NCI-H82 (cell line): ENCODE results near the gene OGFOD2.
A peak's percentile ranks its signal among the peaks of the same experiment; 100 is the strongest.
"Not testable (repeated sequence)": the region's sequence is repeated elsewhere in the genome, so short reads cannot be mapped to it uniquely, and the experiment has no call there.

Experiments
- DNase-seq: peaks from one replicate; lab custom pipeline; 2025; lab: John Stamatoyannopoulos, UW

OGFOD2 gene

GRCh38 chr12:122974892-122975789 lies at the start of gene OGFOD2:
TSS of gene OGFOD2 (plus strand) at chr12:122975244. CDS start at chr12:122975252, 8 bp downstream.
- DNase-seq, result peak; percentile 97

- peak; percentile 94 for DNase-seq
Observed at GRCh38 chr12:122927756-122928403, 47.2 kb upstream of the OGFOD2 start.

DNA sequence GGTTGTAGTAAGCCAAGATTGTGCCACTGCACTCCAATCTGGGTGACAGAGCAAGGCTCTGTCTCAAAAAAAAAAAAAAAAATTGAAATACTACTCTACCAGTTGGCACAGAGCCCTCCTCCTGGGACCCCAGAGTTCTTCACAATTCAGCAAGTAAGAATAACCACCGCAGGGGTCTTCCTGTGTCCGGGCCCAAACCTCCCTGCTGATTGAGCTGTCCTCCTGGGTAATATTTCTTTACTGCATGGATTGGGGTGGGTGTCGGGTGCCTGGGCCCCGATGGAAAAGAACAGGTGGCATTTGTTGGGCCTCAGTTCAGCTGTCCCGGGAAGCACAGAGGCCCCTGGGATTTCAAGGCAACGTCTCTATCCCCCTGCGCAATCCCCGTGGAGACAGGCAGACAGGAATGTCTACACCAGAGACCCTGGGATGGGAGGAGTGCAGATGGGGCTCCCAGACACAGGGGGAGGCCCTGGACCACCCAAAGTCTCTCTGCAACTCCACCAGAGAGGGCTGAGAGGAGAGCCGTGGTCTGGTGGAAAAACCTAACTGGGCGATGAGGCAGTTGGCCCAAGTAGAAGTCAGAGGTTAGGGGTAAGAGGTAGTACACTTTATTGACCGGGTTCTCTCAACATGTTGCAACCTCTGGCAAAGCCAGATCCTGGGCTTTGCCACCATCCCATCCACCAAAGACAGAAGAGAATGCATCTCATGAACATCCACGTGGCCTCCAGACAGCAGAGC lies 46.5 kb upstream of the OGFOD2 start:
- peak; percentile 34 for DNase-seq

- DNase-seq, result no peak
Observed at GRCh38 chr12:122929148-122929538, 45.9 kb upstream of the OGFOD2 start.

DNA sequence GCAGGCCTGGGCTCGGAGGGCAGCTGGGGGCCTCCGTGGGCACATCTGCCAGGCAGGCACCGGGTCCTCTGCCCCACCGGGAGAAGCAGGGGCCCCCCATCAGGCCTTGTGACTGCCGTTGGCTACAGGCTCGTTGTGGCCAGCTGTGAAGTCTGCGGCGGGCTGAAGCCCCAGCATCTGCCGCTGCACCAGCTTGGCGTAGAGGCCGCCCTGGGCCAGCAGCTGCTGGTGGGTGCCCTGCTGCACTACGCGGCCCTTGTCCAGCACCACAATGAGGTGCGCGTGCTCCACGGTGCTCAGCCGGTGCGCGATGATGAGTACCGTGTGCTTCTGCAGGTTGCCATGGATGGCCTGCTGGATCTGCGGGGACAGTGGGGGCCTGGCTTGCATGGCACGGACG lies 45.2 kb upstream of the OGFOD2 start:
- DNase-seq, result no peak

GRCh38 chr12:122932207-122932606 lies 42.8 kb upstream of the OGFOD2 start:
- no peak for DNase-seq

DNA sequence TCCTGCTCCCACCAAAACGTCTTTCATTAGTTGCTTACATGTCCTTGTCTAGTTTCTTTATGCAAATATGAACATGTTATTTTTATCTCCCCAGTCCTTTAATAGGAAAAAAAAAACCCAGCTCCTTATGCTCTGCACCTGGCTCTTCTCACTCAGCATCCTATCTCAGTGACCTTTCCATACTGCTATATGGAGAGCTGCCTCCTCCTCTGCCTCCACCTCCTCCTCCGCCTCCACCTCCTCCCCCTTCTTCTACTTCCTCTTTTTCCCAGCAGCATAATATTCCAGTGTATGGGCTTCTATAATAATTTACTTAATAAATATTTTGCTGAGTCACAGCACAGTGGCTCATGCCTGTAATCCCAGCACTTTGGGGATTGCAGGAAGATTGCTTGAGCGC lies 40.3 kb upstream of the OGFOD2 start:
- no peak for DNase-seq

GRCh38 chr12:122935318-122935717 lies 39.7 kb upstream of the OGFOD2 start:
- no peak for DNase-seq

- no peak for DNase-seq
Observed at GRCh38 chr12:122937622-122938091, 37.4 kb upstream of the OGFOD2 start.

- no peak for DNase-seq
Observed at GRCh38 chr12:122939125-122939524, 35.9 kb upstream of the OGFOD2 start.

- DNase-seq, result not testable (repeated sequence)
Observed at GRCh38 chr12:122941351-122941750, 33.7 kb upstream of the OGFOD2 start.

DNA sequence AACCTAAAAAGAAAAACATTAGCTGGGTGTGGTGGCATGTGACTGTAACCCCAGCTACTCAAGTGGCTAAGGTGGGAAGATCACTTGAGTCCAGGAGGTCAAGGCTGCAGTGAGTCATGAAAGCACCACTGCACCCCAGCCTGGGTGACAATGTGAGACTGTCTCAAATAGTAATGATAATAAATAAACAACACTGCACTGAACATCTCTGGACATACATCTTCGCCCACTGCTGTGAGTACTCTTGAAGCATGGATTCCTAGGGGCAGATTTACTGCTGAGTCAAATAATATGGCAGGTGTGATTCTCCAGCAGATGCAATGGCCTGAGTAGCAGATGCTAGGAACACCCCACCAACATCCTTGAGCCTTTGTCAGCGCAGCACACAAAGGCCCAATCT lies 32.4 kb upstream of the OGFOD2 start:
- DNase-seq, result no peak

DNA sequence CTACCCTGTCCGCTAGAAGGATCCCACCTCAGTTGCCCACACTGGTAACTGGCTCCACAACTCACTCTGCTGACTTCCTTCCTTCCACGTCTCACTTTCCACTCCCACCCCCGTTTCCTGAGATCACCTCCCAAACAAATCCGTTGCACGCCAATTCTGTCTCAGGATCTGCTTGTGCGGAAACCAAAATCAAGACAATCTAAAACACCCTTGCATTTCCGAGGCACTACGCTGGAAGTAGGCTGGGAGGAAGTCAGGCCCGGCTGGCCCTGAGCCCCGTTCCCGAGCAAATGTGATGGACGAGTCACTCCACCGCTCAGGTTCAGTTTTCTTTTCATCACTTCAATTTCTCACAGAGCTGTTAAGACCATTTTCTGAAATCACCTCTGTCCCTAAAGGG lies 31.8 kb upstream of the OGFOD2 start:
- no peak for DNase-seq

DNA sequence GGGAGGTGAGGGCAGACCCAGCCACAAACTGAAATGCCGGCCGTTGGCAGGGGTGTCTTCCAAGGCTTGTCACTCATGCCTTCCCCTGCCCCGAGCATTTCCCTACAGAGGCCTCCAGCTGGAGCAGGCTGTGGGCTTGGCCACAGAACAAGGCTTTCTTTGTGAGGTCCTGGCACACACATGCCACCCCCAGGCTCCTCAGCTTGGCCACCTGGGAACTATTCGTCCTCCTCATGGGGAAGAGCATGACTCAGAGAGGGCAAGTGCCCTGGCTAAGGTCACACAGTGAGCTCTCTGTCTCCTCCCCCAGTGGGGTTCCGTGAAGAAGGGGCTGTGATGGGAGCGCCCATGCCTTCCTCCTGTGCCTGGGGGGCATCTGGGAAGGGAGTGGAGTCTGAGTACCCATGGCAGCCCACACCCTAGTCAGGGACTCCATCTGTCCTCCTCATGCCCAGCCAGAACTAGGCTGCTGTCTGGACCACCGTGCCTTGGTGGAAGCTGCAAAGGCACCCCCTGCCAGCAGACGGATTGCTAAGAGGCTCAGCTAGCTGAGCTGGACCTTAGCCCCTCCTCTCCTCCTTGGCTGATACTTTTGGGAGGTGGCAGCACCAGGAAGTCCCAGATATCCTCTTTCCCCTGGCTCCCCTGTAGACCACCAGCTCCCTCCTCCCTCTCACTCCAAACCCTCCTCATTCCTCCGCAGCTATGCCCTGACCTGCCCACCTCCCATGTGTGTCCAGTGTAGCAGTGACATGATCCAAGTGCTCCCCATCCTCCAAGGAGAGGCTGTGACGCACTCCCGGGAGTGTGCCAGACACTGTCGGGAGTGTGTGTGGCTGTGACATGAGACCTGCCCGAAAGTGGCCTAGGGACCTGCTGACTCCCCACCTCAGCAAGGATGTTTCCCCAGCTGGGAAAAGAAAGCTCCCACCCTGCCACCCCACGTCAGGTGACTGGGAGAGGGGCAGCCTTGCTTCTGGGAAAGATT lies 30.1 kb upstream of the OGFOD2 start:
- DNase-seq, result no peak

DNA sequence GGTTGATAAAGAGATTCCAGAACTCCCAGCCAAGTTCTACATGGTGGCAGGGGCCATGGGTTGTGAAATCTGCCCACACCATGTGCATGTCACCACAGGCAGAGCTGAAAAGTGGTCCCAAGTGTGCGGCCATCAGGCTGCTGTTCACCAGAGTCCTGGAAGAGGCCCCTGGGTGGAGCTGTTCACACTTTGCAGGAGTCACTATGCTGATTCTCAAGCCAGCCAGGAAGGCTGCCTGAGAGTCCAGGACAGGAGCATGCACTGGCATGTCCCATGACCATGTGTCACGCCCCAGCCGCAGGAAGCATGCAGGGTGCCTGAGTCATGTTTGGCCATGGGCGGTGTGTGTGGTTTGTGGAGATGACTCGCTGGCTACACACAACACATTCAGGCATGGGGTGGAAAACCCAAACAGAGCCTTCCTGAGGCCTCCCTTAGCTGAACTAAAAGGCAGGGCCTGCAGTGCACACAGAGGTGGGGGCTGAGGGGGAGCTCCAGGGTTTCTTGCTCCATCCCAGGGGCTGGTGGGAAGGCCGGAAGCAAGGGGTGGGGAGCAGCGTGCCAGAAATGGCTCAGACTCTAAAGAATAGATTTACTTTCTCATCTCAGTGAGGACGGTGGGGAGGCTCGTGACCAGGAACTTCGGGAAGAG lies 28.2 kb upstream of the OGFOD2 start:
- DNase-seq, result no peak

- no peak for DNase-seq
Observed at GRCh38 chr12:122947352-122947792, 27.7 kb upstream of the OGFOD2 start.

DNA sequence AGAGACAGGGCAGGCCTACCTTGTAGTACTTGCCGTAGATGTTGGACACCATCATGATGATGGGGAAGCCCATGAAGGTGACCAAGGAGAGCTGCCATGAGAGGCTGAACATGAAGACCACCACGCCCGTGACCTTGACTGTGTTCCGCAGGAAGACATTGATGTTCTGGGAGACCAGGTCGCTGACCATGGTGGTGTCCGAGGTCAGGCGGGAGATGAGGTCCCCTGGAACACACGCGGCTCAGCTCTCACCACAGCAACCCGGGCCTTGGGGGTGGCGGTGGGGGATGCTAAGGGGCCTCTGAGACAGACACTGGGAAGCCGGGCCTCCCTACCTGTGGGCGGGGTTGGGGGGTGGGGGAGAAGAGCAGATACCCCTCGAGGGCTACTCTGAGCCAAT lies 26.4 kb upstream of the OGFOD2 start:
- no peak for DNase-seq

DNA sequence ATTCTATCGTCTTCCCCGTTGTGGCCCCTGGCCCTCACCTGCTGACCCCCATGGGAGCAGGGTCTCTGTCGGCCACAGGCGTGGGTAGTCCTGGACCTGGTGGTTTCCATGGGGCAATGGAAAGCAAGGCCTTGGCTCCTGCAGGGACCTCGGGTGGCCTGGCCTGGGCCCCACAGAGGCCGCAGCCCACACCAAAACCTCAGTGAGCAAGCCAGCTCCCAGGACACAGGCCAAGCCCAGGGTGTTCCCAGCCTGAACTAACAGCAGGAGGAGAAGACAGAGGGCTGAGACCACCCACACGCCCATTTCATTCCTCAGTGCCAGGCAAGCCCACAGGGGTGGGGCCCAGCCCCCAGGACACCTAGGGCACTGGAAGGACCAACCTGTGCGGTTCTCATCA lies 25.6 kb upstream of the OGFOD2 start:
- DNase-seq, result no peak

- no peak for DNase-seq
Observed at GRCh38 chr12:122949816-122950675, 25.0 kb upstream of the OGFOD2 start.

GRCh38 chr12:122951406-122951805 lies 23.6 kb upstream of the OGFOD2 start:
- no peak for DNase-seq
